CD4-positive, CD25-positive, alpha-beta regulatory T cell (primary cell): ENCODE data around the gene GPR78. TPM values are rescaled to one million over a fixed set of nuclear protein-coding genes. Genes with fewer than 3 reads are reported as not detected.

Source experiments
- ATAC-seq, 2 donors: fragments of 150-1000 bp; cut with Tn5 transposase; one replicate each; pipeline ENCODE4 v1.10.0; 2021; ENCODE audit warnings: low read depth in 2 of 2, moderate number of reproducible peaks in 2 of 2, moderate library complexity in 1 of 2
- DNase-seq, 3 donors: peaks; one replicate each; pipeline versions ENCODE4 v3.0.0 to v3.0.0-alpha.2; 2012 to 2022; ENCODE audit warnings: mixed read lengths in 1 of 3
- H3K27ac ChIP-seq: one replicate; pipeline ENCODE4 v1.7.0; 2013; ENCODE audit warnings: mild to moderate bottlenecking, low read length; ENCODE audit not compliant: insufficient read depth, poor library complexity, severe bottlenecking
- H3K27me3 ChIP-seq: one replicate; pipeline ENCODE4 v1.7.0; 2013; ENCODE audit warnings: low read length; ENCODE audit not compliant: control insufficient read depth, insufficient read depth
- H3K36me3 ChIP-seq: one replicate; pipeline ENCODE4 v1.7.0; 2013; ENCODE audit warnings: mild to moderate bottlenecking, low read length, moderate library complexity; ENCODE audit not compliant: control insufficient read depth, insufficient read depth
- H3K4me1 ChIP-seq: 2 replicates; pipeline ENCODE4 v1.7.0; 2013; ENCODE audit warnings: mild to moderate bottlenecking, low read length; ENCODE audit not compliant: insufficient read depth, control insufficient read depth, poor library complexity, severe bottlenecking
- H3K4me3 ChIP-seq: one replicate; pipeline ENCODE4 v1.7.0; 2013; ENCODE audit warnings: low read depth, mild to moderate bottlenecking, low read length, moderate library complexity
- H3K9me3 ChIP-seq, 2 experiments: 1 replicate in 1 of 2; 2 replicates in 1 of 2; pipeline ENCODE4 v1.7.0; 2013; ENCODE audit warnings: low read length in 2 of 2, mild to moderate bottlenecking in 1 of 2, moderate library complexity in 1 of 2; ENCODE audit not compliant: control insufficient read depth in 2 of 2
- H3K27ac Mint-ChIP-seq, 3 donors: one replicate each; pipeline ENCODE4 v1.8.0; 2020 to 2022; ENCODE audit warnings: mild to moderate bottlenecking in 3 of 3, mixed read lengths in 3 of 3, moderate library complexity in 2 of 3
- H3K27me3 Mint-ChIP-seq: one replicate; pipeline ENCODE4 v1.8.0; 2022; ENCODE audit warnings: mild to moderate bottlenecking, mixed read lengths
- H3K36me3 Mint-ChIP-seq: one replicate; pipeline ENCODE4 v1.8.0; 2020; ENCODE audit warnings: mixed read lengths
- H3K4me1 Mint-ChIP-seq, 4 donors: one replicate each; pipeline ENCODE4 v1.8.0; 2020 to 2022; ENCODE audit warnings: mixed read lengths in 4 of 4, mild to moderate bottlenecking in 1 of 4
- H3K4me3 Mint-ChIP-seq, 4 donors: one replicate each; pipeline ENCODE4 v1.8.0; 2020 to 2022; ENCODE audit warnings: mild to moderate bottlenecking in 4 of 4, mixed read lengths in 4 of 4, moderate library complexity in 3 of 4
- H3K9me3 Mint-ChIP-seq, 7 donors: one replicate each; pipeline ENCODE4 v1.8.0; 2020 to 2022; ENCODE audit warnings: mixed read lengths in 7 of 7, mild to moderate bottlenecking in 3 of 7, moderate library complexity in 2 of 7
- polyA plus RNA-seq, 4 donors: library from polyadenylated mRNA; unstranded; fragments of 300-500 nt; fragmentation: Illumina TruSeq; gene quantifications; one replicate each; pipeline ENCODE4 v1.2.3, GENCODE V29; 2021
- total RNA-seq: library from RNA; stranded (reverse); gene quantifications from one replicate; pipeline ENCODE4 v1.2.3, GENCODE V29; 2022

Gene GPR78
- total and polyA plus RNA-seq, 5 donors from 2014 or later, result not detected

GRCh38 chr4:8596891-8597290, 16.7 kb downstream of the GPR78 start:
- no peaks in the 10 kb centered on the region for H3K36me3 Mint-ChIP-seq
- Histone ChIP-seq H3K4me1 (no peaks in the 10 kb centered on the region), H3K9me3 (no peaks in the 10 kb centered on the region), H3K27ac (no peak overlapping the region), H3K4me3 (no peak overlapping the region), H3K27me3 (no peaks in the 10 kb centered on the region), H3K36me3 (no peaks in the 10 kb centered on the region)
- H3K9me3 Mint-ChIP-seq, result peaks cover 0 to 1% (median 0%) of the 10 kb centered on the region in 7 donors
- H3K4me1 Mint-ChIP-seq, result no peaks in the 10 kb centered on the region
- ATAC-seq (no peak), DNase-seq (no peak)
- H3K27me3 Mint-ChIP-seq, result peaks cover 21% of the 10 kb centered on the region
- no peak overlapping the region for H3K27ac Mint-ChIP-seq
- H3K4me3 Mint-ChIP-seq, result no peak overlapping the region

- no peaks in the 10 kb centered on the region for H3K9me3 ChIP-seq
- no peak overlapping the region for H3K27ac Mint-ChIP-seq
- no peaks in the 10 kb centered on the region for H3K36me3 Mint-ChIP-seq
- no peaks in the 10 kb centered on the region for H3K36me3 ChIP-seq
- no peaks in the 10 kb centered on the region for H3K4me1 Mint-ChIP-seq
- H3K27me3 Mint-ChIP-seq, result peaks cover 21% of the 10 kb centered on the region
- H3K4me3 ChIP-seq, result no peak overlapping the region
- H3K4me3 Mint-ChIP-seq, result no peak overlapping the region
- no peak for ATAC-seq
- no peaks in the 10 kb centered on the region for H3K27me3 ChIP-seq
- DNase-seq, result no peak
- H3K9me3 Mint-ChIP-seq, result peaks cover 0 to 1% (median 0%) of the 10 kb centered on the region in 7 donors
- H3K27ac ChIP-seq, result no peak overlapping the region
- H3K4me1 ChIP-seq, result no peaks in the 10 kb centered on the region
These were observed 17.1 kb downstream of the GPR78 start for GRCh38 chr4:8597319-8597718.

GRCh38 chr4:8597791-8598190, 17.6 kb downstream of the GPR78 start:
- Histone ChIP-seq H3K36me3 (no peaks in the 10 kb centered on the region), H3K4me1 (no peaks in the 10 kb centered on the region), H3K27ac (no peak overlapping the region), H3K9me3 (no peaks in the 10 kb centered on the region), H3K4me3 (no peak overlapping the region), H3K27me3 (no peaks in the 10 kb centered on the region)
- Mint-ChIP-seq H3K4me1 (no peaks in the 10 kb centered on the region), H3K4me3 (no peak overlapping the region), H3K27me3 (peaks cover 21% of the 10 kb centered on the region), H3K9me3 (peaks cover 0 to 1% (median 0%) of the 10 kb centered on the region in 7 donors), H3K27ac (no peak overlapping the region), H3K36me3 (no peaks in the 10 kb centered on the region)
- no peak for ATAC-seq
- no peak for DNase-seq

GRCh38 chr4:8598391-8599090, 18.3 kb downstream of the GPR78 start:
- no peaks in the 10 kb centered on the region for H3K36me3 Mint-ChIP-seq
- H3K9me3 Mint-ChIP-seq, result peaks cover 0 to 1% (median 0%) of the 10 kb centered on the region in 7 donors

GRCh38 chr4:8599091-8599460, 18.9 kb downstream of the GPR78 start:
- ATAC-seq, result no peak
- Mint-ChIP-seq H3K4me1 (no peaks in the 10 kb centered on the region), H3K27me3 (peaks cover 9% of the 10 kb centered on the region), H3K9me3 (no peaks in the 10 kb centered on the region), H3K36me3 (no peaks in the 10 kb centered on the region), H3K27ac (no peak overlapping the region), H3K4me3 (no peak overlapping the region)
- Histone ChIP-seq H3K4me1 (no peaks in the 10 kb centered on the region), H3K27ac (no peak overlapping the region), H3K4me3 (no peak overlapping the region), H3K36me3 (no peaks in the 10 kb centered on the region), H3K9me3 (no peaks in the 10 kb centered on the region), H3K27me3 (no peaks in the 10 kb centered on the region)
- DNase-seq, result no peak

More at GRCh38 chr4:8598391-8599090, 18.3 kb downstream of the GPR78 start:
- Mint-ChIP-seq H3K27me3 (peaks cover 14% of the 10 kb centered on the region), H3K27ac (no peak overlapping the region), H3K4me1 (no peaks in the 10 kb centered on the region), H3K4me3 (no peak overlapping the region)
- no peaks in the 10 kb centered on the region for H3K4me1 ChIP-seq
- DNase-seq (peak in 1 of 3 donors; percentile 14), ATAC-seq (no peak)
- no peaks in the 10 kb centered on the region for H3K36me3 ChIP-seq
- no peak overlapping the region for H3K27ac ChIP-seq
- no peaks in the 10 kb centered on the region for H3K27me3 ChIP-seq
- no peaks in the 10 kb centered on the region for H3K9me3 ChIP-seq
- no peak overlapping the region for H3K4me3 ChIP-seq

GRCh38 chr4:8599657-8600056, 19.5 kb downstream of the GPR78 start:
- no peak overlapping the region for H3K4me3 Mint-ChIP-seq
- peak in 1 of 3 donors; percentile 8 for DNase-seq
- no peaks in the 10 kb centered on the region for H3K36me3 Mint-ChIP-seq
- H3K36me3 ChIP-seq, result no peaks in the 10 kb centered on the region
- ATAC-seq, result no peak
- no peaks in the 10 kb centered on the region for H3K4me1 Mint-ChIP-seq
- H3K27ac ChIP-seq, result no peak overlapping the region
- no peaks in the 10 kb centered on the region for H3K9me3 Mint-ChIP-seq
- H3K4me1 ChIP-seq, result no peaks in the 10 kb centered on the region
- H3K27me3 ChIP-seq, result no peaks in the 10 kb centered on the region
- H3K27ac Mint-ChIP-seq, result no peak overlapping the region
- H3K9me3 ChIP-seq, result no peaks in the 10 kb centered on the region
- H3K27me3 Mint-ChIP-seq, result peaks cover 4% of the 10 kb centered on the region
- H3K4me3 ChIP-seq, result no peak overlapping the region

GRCh38 chr4:8600266-8600665, 20.1 kb downstream of the GPR78 start:
- H3K27ac Mint-ChIP-seq, result no peak overlapping the region
- H3K27me3 Mint-ChIP-seq, result peaks cover 4% of the 10 kb centered on the region
- Histone ChIP-seq H3K9me3 (no peaks in the 10 kb centered on the region), H3K4me1 (no peaks in the 10 kb centered on the region), H3K36me3 (no peaks in the 10 kb centered on the region), H3K27ac (no peak overlapping the region), H3K4me3 (no peak overlapping the region), H3K27me3 (no peaks in the 10 kb centered on the region)
- no peaks in the 10 kb centered on the region for H3K9me3 Mint-ChIP-seq
- no peak for ATAC-seq
- no peak for DNase-seq
- H3K4me3 Mint-ChIP-seq, result no peak overlapping the region
- H3K36me3 Mint-ChIP-seq, result no peaks in the 10 kb centered on the region
- no peaks in the 10 kb centered on the region for H3K4me1 Mint-ChIP-seq

- ATAC-seq, result no peak
These were observed 20.5 kb downstream of the GPR78 start for GRCh38 chr4:8600686-8601085.

More at GRCh38 chr4:8600686-8601085, 20.5 kb downstream of the GPR78 start:
- no peak overlapping the region for H3K27ac Mint-ChIP-seq
- Histone ChIP-seq H3K9me3 (no peaks in the 10 kb centered on the region), H3K27me3 (no peaks in the 10 kb centered on the region), H3K4me1 (no peaks in the 10 kb centered on the region), H3K36me3 (no peaks in the 10 kb centered on the region), H3K4me3 (no peak overlapping the region), H3K27ac (no peak overlapping the region)
- H3K4me1 Mint-ChIP-seq, result no peaks in the 10 kb centered on the region
- DNase-seq, result no peak
- peaks cover under 1% of the 10 kb centered on the region for H3K27me3 Mint-ChIP-seq
- H3K4me3 Mint-ChIP-seq, result no peak overlapping the region
- H3K9me3 Mint-ChIP-seq, result no peaks in the 10 kb centered on the region
- H3K36me3 Mint-ChIP-seq, result no peaks in the 10 kb centered on the region
